Measurements from ENCODE around the gene SDCCAG8.

The SDCCAG8 gene

GRCh38 chr1:243270097-243270864 is 14.4 kb downstream of the SDCCAG8 start:
- TF ChIP-seq CTCF (IDR thresholded peaks at IDR 0.05; ENCODE audit: low read depth, low read length), result no peak
- Histone ChIP-seq H3K36me3 (no peaks in the 10 kb centered on the region; the same call in none of the 2 replicates), H3K4me1 (peaks cover 12% of the 10 kb centered on the region), H3K9me3 (no peaks in the 10 kb centered on the region), H3K4me3 (ENCODE audit: low read depth, low read length) (no peak overlapping the region), H3K27me3 (no peaks in the 10 kb centered on the region)
- no peak for DNase-seq

GRCh38 chr1:243271996-243272395 is 16.2 kb downstream of the SDCCAG8 start:
- DNase-seq, result no peak
- Histone ChIP-seq H3K4me3 (ENCODE audit: low read depth, low read length) (no peak overlapping the region), H3K4me1 (peaks cover 12% of the 10 kb centered on the region), H3K27me3 (no peaks in the 10 kb centered on the region), H3K9me3 (no peaks in the 10 kb centered on the region), H3K36me3 (no peaks in the 10 kb centered on the region; the same call in 1 of the 2 replicates)
- TF ChIP-seq CTCF (IDR thresholded peaks at IDR 0.05; ENCODE audit: low read depth, low read length), result no peak

- H3K36me3 ChIP-seq, result no peaks in the 10 kb centered on the region; the same call in 1 of the 2 replicates
- no peaks in the 10 kb centered on the region for H3K9me3 ChIP-seq
- H3K27me3 ChIP-seq, result no peaks in the 10 kb centered on the region
- no peak for DNase-seq
- TF ChIP-seq CTCF (IDR thresholded peaks at IDR 0.05; ENCODE audit: low read depth, low read length), result no peak
- H3K4me1 ChIP-seq, result peaks cover 12% of the 10 kb centered on the region
- no peak overlapping the region for H3K4me3 ChIP-seq (ENCODE audit: low read depth, low read length)
These were observed 16.6 kb downstream of the SDCCAG8 start for GRCh38 chr1:243272401-243272800.

GRCh38 chr1:243273506-243273905 is 17.7 kb downstream of the SDCCAG8 start:
- Histone ChIP-seq H3K27me3 (no peaks in the 10 kb centered on the region), H3K4me3 (ENCODE audit: low read depth, low read length) (no peak overlapping the region), H3K9me3 (no peaks in the 10 kb centered on the region), H3K36me3 (no peaks in the 10 kb centered on the region; the same call in 1 of the 2 replicates), H3K4me1 (peaks cover 8% of the 10 kb centered on the region)
- DNase-seq, result no peak
- TF ChIP-seq CTCF (IDR thresholded peaks at IDR 0.05; ENCODE audit: low read depth, low read length), result no peak

GRCh38 chr1:243273945-243274344 is 18.1 kb downstream of the SDCCAG8 start:
- DNase-seq, result no peak
- no peaks in the 10 kb centered on the region for H3K27me3 ChIP-seq
- TF ChIP-seq CTCF (IDR thresholded peaks at IDR 0.05; ENCODE audit: low read depth, low read length), result no peak
- peaks cover 8% of the 10 kb centered on the region for H3K4me1 ChIP-seq
- no peaks in the 10 kb centered on the region; the same call in 1 of the 2 replicates for H3K36me3 ChIP-seq
- no peak overlapping the region for H3K4me3 ChIP-seq (ENCODE audit: low read depth, low read length)
- H3K9me3 ChIP-seq, result no peaks in the 10 kb centered on the region

GRCh38 chr1:243275316-243275715 is 19.5 kb downstream of the SDCCAG8 start:
- no peak for TF ChIP-seq CTCF (IDR thresholded peaks at IDR 0.05; ENCODE audit: low read depth, low read length)
- H3K4me1 ChIP-seq, result no peaks in the 10 kb centered on the region; the same call in 1 of the 2 replicates
- no peaks in the 10 kb centered on the region for H3K9me3 ChIP-seq
- H3K27me3 ChIP-seq, result no peaks in the 10 kb centered on the region
- H3K36me3 ChIP-seq, result no peaks in the 10 kb centered on the region; the same call in 1 of the 2 replicates
- H3K4me3 ChIP-seq (ENCODE audit: low read depth, low read length), result no peak overlapping the region
- no peak for DNase-seq

All from BE2C (cell line).